HepG2 (cell line): ENCODE measurements around the gene CAPN13. TPM values are rescaled to one million over a fixed set of nuclear protein-coding genes. Genes with fewer than 3 reads are reported as not detected.

Experiments used
- ATAC-seq: fragments of 200-7000 bp; cut with Tn5 transposase; 3 replicates; pipeline ENCODE4 v1.9.1; 2020; ENCODE audit warnings: mild to moderate bottlenecking, moderate library complexity
- BruUV-seq: library from RNA; stranded (reverse); fragments of 400-500 nt; replicated peaks from 2 replicates; lab custom pipeline; 2021; lab: Mats Ljungman, UMichigan
- CTCF ChIA-PET: fragments of 300-600 bp; formaldehyde crosslinking; extraction: SDS; loops from one replicate; lab custom pipeline; 2021; ENCODE audit warnings: low total read pairs, inconsistent platforms, low intra/inter-chr PET ratio; lab: Yijun Ruan, JAX
- POLR2A ChIA-PET: fragments of 350-600 bp; sonication (Branson Sonifier 250); formaldehyde crosslinking; loops from one replicate; lab custom pipeline; 2020; ENCODE audit warnings: antibody characterized with exemption, inconsistent platforms; lab: Yijun Ruan, JAX
- DNase-seq: peaks from one replicate; pipeline ENCODE4 v3.0.0-alpha.2; 2015; ENCODE audit warnings: low spot score
- FAIRE-seq: peaks from 3 replicates; lab custom pipeline; 2011; peaks lifted over from hg19 to GRCh38; lab: Jason Lieb, UNC
- H2AFZ ChIP-seq: one replicate; pipeline ENCODE4 v1.6.1; 2011; ENCODE audit warnings: low read length, inconsistent platforms
- H3K27ac ChIP-seq: fragments of 300-600 bp; 3 replicates; pipeline ENCODE4 v1.8.0; 2011; ENCODE audit warnings: mixed run types, mild to moderate bottlenecking, mixed read lengths, low read length, inconsistent platforms; ENCODE audit not compliant: insufficient read depth; ENCODE audit errors: extremely low read length
- H3K27me3 ChIP-seq, 2 experiments: fragments of 200-600 bp in 1 of 2; 2 replicates in 1 of 2; 3 replicates in 1 of 2; pipeline versions ENCODE4 v1.6.0 to v1.8.0; 2011; ENCODE audit warnings: low read length in 2 of 2, mild to moderate bottlenecking in 2 of 2, moderate library complexity in 2 of 2, inconsistent platforms in 1 of 2; ENCODE audit not compliant: insufficient read depth in 2 of 2, control insufficient read depth in 1 of 2
- H3K36me3 ChIP-seq, 2 experiments: fragments of 200-600 bp in 1 of 2; replicated peaks in 1 of 2; 2 replicates in 1 of 2; 3 replicates in 1 of 2; pipeline versions ENCODE4 v1.5.1 to v1.8.0; 2011; ENCODE audit warnings: low read length in 2 of 2, inconsistent platforms in 1 of 2; ENCODE audit not compliant: insufficient read depth in 2 of 2, control insufficient read depth in 1 of 2
- H3K4me1 ChIP-seq: 2 replicates; pipeline ENCODE4 v1.5.1; 2012; ENCODE audit warnings: low read length, inconsistent platforms; ENCODE audit not compliant: insufficient read depth
- H3K4me2 ChIP-seq: 2 replicates; pipeline ENCODE4 v1.6.0; 2011; ENCODE audit warnings: low read depth, low read length, inconsistent platforms
- H3K4me3 ChIP-seq, 3 experiments: fragments of 200-600 bp in 1 of 3; sonication (generic), shearing (Covaris generic) in 1 of 3; replicated peaks in 1 of 3; 2 replicates each; pipeline ENCODE4 v1.5.1; 2011 to 2016; ENCODE audit warnings: low read length in 3 of 3, inconsistent platforms in 2 of 3, low read depth in 2 of 3, mild to moderate bottlenecking in 2 of 3, control low read depth in 1 of 3, mixed read lengths in 1 of 3; ENCODE audit not compliant: insufficient read depth in 1 of 3
- H3K79me2 ChIP-seq: one replicate; pipeline ENCODE4 v1.6.1; 2011; ENCODE audit warnings: low read length, inconsistent platforms; ENCODE audit not compliant: insufficient read depth
- H3K9ac ChIP-seq: 2 replicates; pipeline ENCODE4 v1.6.0; 2011; ENCODE audit warnings: mild to moderate bottlenecking, low read depth, low read length, inconsistent platforms; ENCODE audit not compliant: insufficient read depth
- H3K9me3 ChIP-seq: 2 replicates; pipeline ENCODE4 v1.5.1; 2012; ENCODE audit warnings: mild to moderate bottlenecking, low read length
- H4K20me1 ChIP-seq: 2 replicates; pipeline ENCODE4 v1.6.0; 2011; ENCODE audit warnings: inconsistent platforms, mild to moderate bottlenecking, low read length, moderate library complexity; ENCODE audit not compliant: insufficient read depth
- AHDC1 ChIP-seq: sonication (generic); formaldehyde crosslinking; IDR thresholded peaks from 2 replicates; pipeline ENCODE4 v1.5.1; 2020; ENCODE audit warnings: mild to moderate bottlenecking, missing genetic modification reagents, borderline replicate concordance
- CERS6 ChIP-seq: sonication (generic); formaldehyde crosslinking; IDR thresholded peaks from 2 replicates; pipeline ENCODE4 v1.5.0; 2020; ENCODE audit warnings: missing genetic modification reagents
- IRX3 ChIP-seq: sonication (generic); formaldehyde crosslinking; IDR thresholded peaks from 2 replicates; pipeline ENCODE4 v1.8.1; 2023; ENCODE audit warnings: mild to moderate bottlenecking, low read depth, missing genetic modification reagents, borderline replicate concordance
- KDM1A ChIP-seq: IDR thresholded peaks from 2 replicates; pipeline ENCODE4 v1.6.1; 2016; ENCODE audit warnings: missing compliant biosample characterization
- MYNN ChIP-seq: sonication (generic); formaldehyde crosslinking; IDR thresholded peaks from 2 replicates; pipeline ENCODE4 v1.4.0; 2020; ENCODE audit warnings: mild to moderate bottlenecking, low read depth, missing genetic modification reagents
- RCOR2 ChIP-seq: IDR thresholded peaks from 2 replicates; pipeline ENCODE4 v1.6.1; 2016; ENCODE audit warnings: missing biosample characterization, missing genetic modification reagents
- THAP8 ChIP-seq: sonication (generic); formaldehyde crosslinking; IDR thresholded peaks from 2 replicates; pipeline ENCODE4 v1.5.1; 2020; ENCODE audit warnings: missing genetic modification reagents, mild to moderate bottlenecking, borderline replicate concordance
- ZBTB14 ChIP-seq: sonication (generic); formaldehyde crosslinking; IDR thresholded peaks from 2 replicates; pipeline ENCODE4 v1.4.0; 2020; ENCODE audit warnings: missing genetic modification reagents
- ZC3H4 ChIP-seq: sonication (generic); formaldehyde crosslinking; IDR thresholded peaks from 2 replicates; pipeline ENCODE4 v1.4.0; 2020; ENCODE audit warnings: missing genetic modification reagents, borderline replicate concordance
- ZNF296 ChIP-seq: sonication (generic); formaldehyde crosslinking; conservative IDR thresholded peaks from 2 replicates; pipeline ENCODE4 v1.5.0; 2020; ENCODE audit warnings: mild to moderate bottlenecking, missing genetic modification reagents
- ZNF562 ChIP-seq: sonication (generic); formaldehyde crosslinking; IDR thresholded peaks from 2 replicates; pipeline ENCODE4 v1.8.0; 2022; ENCODE audit warnings: missing genetic modification reagents, borderline replicate concordance
- ZNF644 ChIP-seq: IDR thresholded peaks from 2 replicates; pipeline ENCODE4 v1.6.1; 2016; ENCODE audit warnings: low read depth
- WGBS: methylation state at CpG from one replicate; pipeline ENCODE4 v1.1.6; 2017; ENCODE audit warnings: low lambda C conversion rate; 5-methylcytosine and 5-hydroxymethylcytosine counted together
- in situ Hi-C: cut with HindIII; loops from 2 replicates; pipeline ENCODE4 v1.10.0; 2017; ENCODE audit warnings: low pct_unique_long_range_greater_than_20kb; ENCODE audit not compliant: extremely low pct_ligation_motif_present
- intact Hi-C: fragments of 100-400 bp; cut with micrococcal nuclease; formaldehyde crosslinking; loops from one replicate; pipeline ENCODE4 v1.10.0; 2022; ENCODE audit not compliant: unreplicated experiment
- polyA plus RNA-seq, 8 experiments: library from polyadenylated mRNA; depleted of rRNA in 3 of 8; stranded (reverse) in 7 of 8; unstranded in 1 of 8; fragments of >200 nt; fragmentation: Illumina TruSeq in 4 of 8; extraction: Trizol in 4 of 8; gene quantifications; 2 replicates each; pipeline versions ENCODE4 v1.2.1 to v1.2.3, GENCODE V29; 2011 to 2016; ENCODE audit warnings: low read depth in 4 of 8, missing spikeins in 1 of 8, mixed read lengths in 1 of 8; ENCODE audit not compliant: insufficient read depth in 1 of 8
- total RNA-seq, 5 experiments: library from RNA; depleted of rRNA; stranded (reverse); fragments of >200 nt; fragmentation: Illumina TruSeq; extraction: Trizol; gene quantifications; 2 replicates each; pipeline ENCODE4 v1.2.3, GENCODE V29; 2016; ENCODE audit warnings: low read depth in 1 of 5

The CAPN13 gene
- total and polyA plus RNA-seq, 2 of the 13 experiments (the other 11 are each of a cell fraction or from before 2014, with no cell fraction given): not detected

GRCh38 chr2:30713698-30714097, 93.5 kb downstream of the CAPN13 start:
- POLR2A ChIA-PET: no interaction called here
- in situ Hi-C loops: loop anchor here (10.0 kb wide), 1 partner anchor 151 kb away; no protein-coding TSS in a partner anchor
- no peaks in the 10 kb centered on the region for H3K4me1 ChIP-seq
- no TSS peak for BruUV-seq
- DNase-seq (no peak), ATAC-seq (no peak), FAIRE-seq (no peak)
- H3K9me3 ChIP-seq: no peaks in the 10 kb centered on the region
- H3K9ac ChIP-seq: no peak overlapping the region
- H3K27ac ChIP-seq: no peak overlapping the region
- no peaks in the 10 kb centered on the region for H3K79me2 ChIP-seq
- TF ChIP-seq ZC3H4 (no peak), AHDC1 (CRISPR knock-in tag) (no peak), MYNN (CRISPR knock-in tag) (no peak), ZBTB14 (CRISPR knock-in tag) (no peak), ZNF562 (CRISPR knock-in tag) (no peak), IRX3 (CRISPR knock-in tag) (no peak), ZNF644 (CRISPR knock-in tag) (no peak), KDM1A (CRISPR knock-in tag) (no peak), RCOR2 (CRISPR knock-in tag) (no peak), CERS6 (CRISPR knock-in tag) (no peak), ZNF296 (CRISPR knock-in tag) (no peak), THAP8 (CRISPR knock-in tag) (no peak)
- no peak overlapping the region for H3K4me3 ChIP-seq
- H3K27me3 ChIP-seq: peaks cover 0 to 6% of the 10 kb centered on the region in 2 experiments; a peak in 1 of 5 replicates
- intact Hi-C loops: loop anchor here (1.0 to 2.0 kb wide), 3 partner anchors 201 to 811 kb away; no protein-coding TSS in a partner anchor
- no peak overlapping the region for H3K4me2 ChIP-seq
- CTCF ChIA-PET: interaction anchor here (1.0 to 5.3 kb wide), 7 partner anchors 148 to 810 kb away, joined by 3 to 45 read pairs (median 9); no protein-coding TSS in a partner anchor
- H2AFZ ChIP-seq: no peak overlapping the region
- no peaks in the 10 kb centered on the region for H4K20me1 ChIP-seq
- H3K36me3 ChIP-seq: no peaks in the 10 kb centered on the region
- 100% methylated on average over 3 of the region's 3 CpGs for WGBS
